ENCODE measurements around the gene ARL15. TPM values are rescaled to one million over a fixed set of nuclear protein-coding genes. Genes with fewer than 3 reads are reported as not detected.

Gene ARL15
- total RNA-seq, 1 donor from 2014 or later = 102 TPM

GRCh38 chr5:54146390-54146789 is 164.0 kb downstream of the ARL15 start:
- Mint-ChIP-seq H3K4me1 (ENCODE audit: unreplicated experiment) (peaks cover 3% of the 10 kb centered on the region), H3K4me3 (ENCODE audit: unreplicated experiment) (no peak overlapping the region), H3K9me3 (ENCODE audit: unreplicated experiment) (no peaks in the 10 kb centered on the region), H3K36me3 (ENCODE audit: low read depth, unreplicated experiment) (no peaks in the 10 kb centered on the region), H3K27me3 (ENCODE audit: unreplicated experiment) (no peaks in the 10 kb centered on the region), H3K27ac (ENCODE audit: unreplicated experiment) (no peak overlapping the region)
- no peak for TF ChIP-seq CTCF (IDR thresholded peaks at IDR 0.05; ENCODE audit: unreplicated experiment)
- DNase-seq (ENCODE audit: low spot score) = no peak

DNA sequence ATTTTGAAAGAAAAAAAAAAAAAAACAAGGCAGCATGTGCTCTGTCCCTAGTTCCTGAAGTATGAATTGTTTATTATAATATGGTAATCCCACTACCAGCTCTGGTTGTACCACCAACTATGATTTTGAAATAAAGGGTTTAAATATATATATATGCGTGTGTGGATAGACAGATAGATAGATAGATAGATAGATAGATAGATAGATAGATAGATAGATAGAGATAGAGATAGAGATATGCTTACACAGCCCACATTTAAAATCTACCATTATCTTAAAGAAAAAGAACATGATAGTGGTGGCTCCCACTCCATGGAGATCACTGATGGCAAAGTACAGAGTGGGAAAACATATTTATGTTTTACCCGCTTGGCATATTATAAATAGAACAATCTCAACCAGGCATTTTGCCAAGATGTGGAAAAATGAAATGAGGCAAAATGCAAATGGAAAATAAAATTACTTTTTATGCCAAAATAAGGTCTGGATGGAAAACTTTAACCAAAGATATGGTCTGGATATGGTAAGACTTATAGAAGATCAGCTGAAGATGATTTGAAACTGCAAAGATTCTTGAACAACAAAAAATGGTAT is 170.0 kb downstream of the ARL15 start:
- DNase-seq (ENCODE audit: low spot score) = no peak
- H3K27me3 Mint-ChIP-seq (ENCODE audit: unreplicated experiment) = no peaks in the 10 kb centered on the region
- H3K4me3 Mint-ChIP-seq (ENCODE audit: unreplicated experiment) = no peak overlapping the region
- TF ChIP-seq CTCF (IDR thresholded peaks at IDR 0.05; ENCODE audit: unreplicated experiment) = no peak
- no peak overlapping the region for H3K27ac Mint-ChIP-seq (ENCODE audit: unreplicated experiment)
- no peaks in the 10 kb centered on the region for H3K36me3 Mint-ChIP-seq (ENCODE audit: low read depth, unreplicated experiment)
- no peaks in the 10 kb centered on the region for H3K4me1 Mint-ChIP-seq (ENCODE audit: unreplicated experiment)
- no peaks in the 10 kb centered on the region for H3K9me3 Mint-ChIP-seq (ENCODE audit: unreplicated experiment)

GRCh38 chr5:54136516-54137440 is 173.6 kb downstream of the ARL15 start:
- no peak overlapping the region for H3K27ac Mint-ChIP-seq (ENCODE audit: unreplicated experiment)
- H3K36me3 Mint-ChIP-seq (ENCODE audit: low read depth, unreplicated experiment) = no peaks in the 10 kb centered on the region
- H3K9me3 Mint-ChIP-seq (ENCODE audit: unreplicated experiment) = no peaks in the 10 kb centered on the region
- no peak overlapping the region for H3K4me3 Mint-ChIP-seq (ENCODE audit: unreplicated experiment)
- no peak for TF ChIP-seq CTCF (IDR thresholded peaks at IDR 0.05; ENCODE audit: unreplicated experiment)
- H3K4me1 Mint-ChIP-seq (ENCODE audit: unreplicated experiment) = peaks cover 4% of the 10 kb centered on the region
- no peak for DNase-seq (ENCODE audit: low spot score)
- no peaks in the 10 kb centered on the region for H3K27me3 Mint-ChIP-seq (ENCODE audit: unreplicated experiment)

- TF ChIP-seq CTCF (IDR thresholded peaks at IDR 0.05; ENCODE audit: unreplicated experiment) = no peak
- Mint-ChIP-seq H3K27me3 (ENCODE audit: unreplicated experiment) (peaks cover 2% of the 10 kb centered on the region), H3K4me1 (ENCODE audit: unreplicated experiment) (peaks cover 4% of the 10 kb centered on the region), H3K36me3 (ENCODE audit: low read depth, unreplicated experiment) (no peaks in the 10 kb centered on the region), H3K27ac (ENCODE audit: unreplicated experiment) (no peak overlapping the region), H3K9me3 (ENCODE audit: unreplicated experiment) (no peaks in the 10 kb centered on the region), H3K4me3 (ENCODE audit: unreplicated experiment) (no peak overlapping the region)
- no peak for DNase-seq (ENCODE audit: low spot score)
Observed at GRCh38 chr5:54135042-54135441, 175.3 kb downstream of the ARL15 start.

DNA sequence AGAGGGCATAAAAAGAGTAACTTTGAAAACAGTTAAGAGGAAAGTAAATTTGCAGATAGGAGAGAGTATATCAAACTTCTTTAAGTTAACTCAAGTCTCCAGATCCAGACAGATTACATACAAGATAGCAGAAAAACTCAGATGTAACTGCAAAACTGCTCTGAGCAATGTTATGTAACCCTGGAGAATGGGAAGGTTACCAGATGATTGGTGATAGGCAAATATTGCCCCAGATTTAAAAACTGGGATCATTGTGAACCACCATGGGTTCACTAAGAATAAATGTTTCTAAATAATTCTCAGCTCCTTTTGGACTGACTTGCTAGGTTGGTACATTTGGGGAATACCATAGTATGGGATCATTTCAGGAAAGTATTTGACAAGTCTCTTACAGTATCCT is 176.5 kb downstream of the ARL15 start:
- H3K27me3 Mint-ChIP-seq (ENCODE audit: unreplicated experiment) = peaks cover 2% of the 10 kb centered on the region
- H3K9me3 Mint-ChIP-seq (ENCODE audit: unreplicated experiment) = no peaks in the 10 kb centered on the region
- H3K36me3 Mint-ChIP-seq (ENCODE audit: low read depth, unreplicated experiment) = no peaks in the 10 kb centered on the region
- no peak for DNase-seq (ENCODE audit: low spot score)
- TF ChIP-seq CTCF (IDR thresholded peaks at IDR 0.05; ENCODE audit: unreplicated experiment) = no peak
- peaks cover 4% of the 10 kb centered on the region for H3K4me1 Mint-ChIP-seq (ENCODE audit: unreplicated experiment)
- no peak overlapping the region for H3K27ac Mint-ChIP-seq (ENCODE audit: unreplicated experiment)
- no peak overlapping the region for H3K4me3 Mint-ChIP-seq (ENCODE audit: unreplicated experiment)

All from endothelial cell (in vitro differentiated cells).